GM12878 (cell line): ENCODE data around the gene ADH1C.
"Not testable (repeated sequence)": the region's sequence is repeated elsewhere in the genome, so short reads cannot be mapped to it uniquely, and the experiment has no call there.

Experiments
- ATF2 ChIP-seq: IDR thresholded peaks from 2 replicates; pipeline ENCODE4 v1.6.1; 2012; ENCODE audit warnings: low read length, inconsistent platforms
- KAT2A ChIP-seq: conservative IDR thresholded peaks from 2 replicates; pipeline ENCODE4 v1.6.1; 2011; ENCODE audit warnings: low read depth, low read length; ENCODE audit not compliant: control insufficient read depth
- SREBF2 ChIP-seq: IDR thresholded peaks from 2 replicates; pipeline ENCODE4 v1.6.1; 2012; ENCODE audit warnings: mild to moderate bottlenecking, low read length

- TF ChIP-seq KAT2A, ATF2, SREBF2: not testable (repeated sequence)
Measured at GRCh38 chr4:99317811-99318210, 34.7 kb downstream of the ADH1C start.
